GM12878 (cell line): ENCODE data around the gene PERM1. TPM values are rescaled to one million over a fixed set of nuclear protein-coding genes. Genes with fewer than 3 reads are reported as not detected.
A peak's percentile ranks its signal among the peaks of the same experiment; 100 is the strongest.

Experiments
- BHLHE40 ChIP-seq, 2 experiments: fragments of 450-650 bp in 1 of 2; IDR thresholded peaks; 2 replicates each; pipeline ENCODE4 v1.6.1; 2011 to 2017; ENCODE audit warnings: low read depth in 2 of 2, borderline replicate concordance in 1 of 2, improper control_type of control experiment in 1 of 2, low read length in 1 of 2, mild to moderate bottlenecking in 1 of 2
- CBX5 ChIP-seq: sonication (generic); IDR thresholded peaks from 2 replicates; pipeline ENCODE4 v1.6.1; 2016; ENCODE audit warnings: low read depth, moderate library complexity, mild to moderate bottlenecking, inconsistent platforms
- DPF2 ChIP-seq: fragments of 450-650 bp; IDR thresholded peaks from 2 replicates; pipeline ENCODE4 v1.6.1; 2017; ENCODE audit warnings: mild to moderate bottlenecking
- GATAD2B ChIP-seq: fragments of 450-650 bp; conservative IDR thresholded peaks from 2 replicates; pipeline ENCODE4 v1.6.1; 2017; ENCODE audit warnings: low read depth, mild to moderate bottlenecking, moderate library complexity
- IKZF2 ChIP-seq, 2 experiments: fragments of 450-650 bp; IDR thresholded peaks; 2 replicates each; pipeline ENCODE4 v1.6.1; 2017; ENCODE audit warnings: mild to moderate bottlenecking in 2 of 2, moderate library complexity in 2 of 2
- MTA3 ChIP-seq: IDR thresholded peaks from 2 replicates; pipeline ENCODE4 v1.6.1; 2012; ENCODE audit warnings: low read length, inconsistent platforms, borderline replicate concordance
- MYB ChIP-seq: fragments of 150-350 bp; IDR thresholded peaks from 2 replicates; pipeline ENCODE4 v1.6.1; 2014; ENCODE audit warnings: mild to moderate bottlenecking, low read depth, low read length, borderline replicate concordance
- PAX5 ChIP-seq: IDR thresholded peaks from 2 replicates; pipeline ENCODE4 v1.6.1; 2011; ENCODE audit warnings: low read depth, low read length, borderline replicate concordance
- POLR2AphosphoS2 ChIP-seq: IDR thresholded peaks from 2 replicates; pipeline ENCODE4 v1.6.1; 2011; ENCODE audit warnings: low read depth, mild to moderate bottlenecking, low read length, improper control_type of control experiment, moderate library complexity
- RUNX3 ChIP-seq: IDR thresholded peaks from 2 replicates; pipeline ENCODE4 v1.6.1; 2012; ENCODE audit warnings: low read length, inconsistent platforms
- SIX5 ChIP-seq: IDR thresholded peaks from 2 replicates; pipeline ENCODE4 v1.6.1; 2011; ENCODE audit warnings: mild to moderate bottlenecking, low read depth, low read length, moderate library complexity; ENCODE audit not compliant: severe bottlenecking
- TARDBP ChIP-seq: IDR thresholded peaks from 2 replicates; pipeline ENCODE4 v1.6.1; 2016; ENCODE audit warnings: borderline replicate concordance
- TCF12 ChIP-seq: IDR thresholded peaks from 2 replicates; pipeline ENCODE4 v1.6.1; 2011; ENCODE audit warnings: low read depth, mild to moderate bottlenecking, low read length
- TCF7 ChIP-seq: IDR thresholded peaks from 2 replicates; pipeline ENCODE4 v1.6.1; 2014; ENCODE audit warnings: antibody characterized with exemption, borderline replicate concordance
- YBX1 ChIP-seq: fragments of 450-650 bp; IDR thresholded peaks from 2 replicates; pipeline ENCODE4 v1.6.1; 2016; ENCODE audit warnings: antibody characterized with exemption
- ZSCAN29 ChIP-seq: fragments of 450-650 bp; IDR thresholded peaks from 2 replicates; pipeline ENCODE4 v1.6.1; 2017; ENCODE audit warnings: mild to moderate bottlenecking, moderate library complexity
- polyA plus RNA-seq, 11 experiments: library from polyadenylated mRNA; depleted of rRNA in 4 of 11; unstranded in 6 of 11; stranded (reverse) in 5 of 11; fragments of >200 nt; fragmentation: Nextera tagmentation in 4 of 11; fragmentation: Illumina TruSeq in 1 of 11; extraction: Ambion mirVana in 4 of 11; extraction: Trizol in 1 of 11; gene quantifications; 1 replicate in 1 of 11; 2 replicates in 10 of 11; pipeline versions ENCODE4 v1.2.1 to v1.2.3, GENCODE V29; 2011 to 2016; ENCODE audit warnings: inconsistent platforms in 2 of 11, missing spikeins in 2 of 11, low read depth in 1 of 11
- total RNA-seq, 4 experiments: library from RNA; depleted of rRNA in 3 of 4; stranded (reverse); fragments of >200 nt in 3 of 4; fragmentation: Illumina TruSeq in 1 of 4; extraction: Trizol in 1 of 4; gene quantifications; 2 replicates each; pipeline versions ENCODE4 v1.2.1 to v1.2.3, GENCODE V29; 2013 to 2021
- TF ChIP-seq, protein P1 (sequence below): IDR thresholded peaks from 2 replicates; pipeline ENCODE4 v1.6.1; 2012; ENCODE audit warnings: improper control_type of control experiment, low read depth, low read length; ENCODE audit not compliant: insufficient replicate concordance
- TF ChIP-seq, protein P2 (sequence below), 3 experiments: IDR thresholded peaks in 2 of 3; conservative IDR thresholded peaks in 1 of 3; 2 replicates each; pipeline ENCODE4 v1.5.1; 2011; ENCODE audit warnings: low read depth in 3 of 3, low read length in 3 of 3, mild to moderate bottlenecking in 3 of 3, control low read depth in 2 of 3, moderate library complexity in 2 of 3, inconsistent platforms in 1 of 3, mixed read lengths in 1 of 3; ENCODE audit not compliant: control insufficient read depth in 2 of 3, insufficient read depth in 1 of 3; ENCODE audit errors: extremely low read depth in 1 of 3

Gene PERM1
- total and polyA plus RNA-seq, 10 of the 15 experiments (the other 5 are each of a cell fraction or from before 2014, with no cell fraction given): not detected

DNA sequence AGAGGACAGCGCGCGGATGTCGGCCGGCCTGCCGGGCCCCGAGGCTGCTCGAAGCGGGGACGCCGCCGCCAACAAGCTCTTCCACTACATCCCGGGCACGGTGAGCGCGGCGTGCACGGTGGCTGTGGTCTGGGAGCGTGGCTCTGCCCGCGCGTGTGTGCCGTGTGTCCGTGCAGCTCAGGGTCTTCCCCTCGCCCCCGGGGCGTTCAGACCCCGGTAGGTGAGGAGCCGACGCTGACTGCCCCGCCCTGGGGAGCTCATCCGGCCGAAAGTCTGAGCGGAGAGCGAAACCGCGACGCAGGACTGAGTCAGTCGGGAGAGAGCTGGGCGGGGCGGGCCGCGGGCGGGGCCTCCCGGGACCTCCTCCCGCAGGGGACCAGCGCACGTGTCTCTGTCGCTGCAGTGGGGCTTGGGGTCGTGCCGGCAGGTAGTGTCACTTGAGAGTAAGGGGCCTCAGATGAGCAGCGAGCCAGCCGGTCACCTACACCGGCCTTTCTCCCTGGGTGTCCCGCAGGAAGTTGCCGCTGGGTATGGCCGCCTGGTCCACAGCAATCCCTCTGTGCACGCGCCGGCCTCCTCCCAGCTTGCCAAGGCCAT is 15.1 kb downstream of the PERM1 start (continued):
- TF ChIP-seq, protein P1, sequence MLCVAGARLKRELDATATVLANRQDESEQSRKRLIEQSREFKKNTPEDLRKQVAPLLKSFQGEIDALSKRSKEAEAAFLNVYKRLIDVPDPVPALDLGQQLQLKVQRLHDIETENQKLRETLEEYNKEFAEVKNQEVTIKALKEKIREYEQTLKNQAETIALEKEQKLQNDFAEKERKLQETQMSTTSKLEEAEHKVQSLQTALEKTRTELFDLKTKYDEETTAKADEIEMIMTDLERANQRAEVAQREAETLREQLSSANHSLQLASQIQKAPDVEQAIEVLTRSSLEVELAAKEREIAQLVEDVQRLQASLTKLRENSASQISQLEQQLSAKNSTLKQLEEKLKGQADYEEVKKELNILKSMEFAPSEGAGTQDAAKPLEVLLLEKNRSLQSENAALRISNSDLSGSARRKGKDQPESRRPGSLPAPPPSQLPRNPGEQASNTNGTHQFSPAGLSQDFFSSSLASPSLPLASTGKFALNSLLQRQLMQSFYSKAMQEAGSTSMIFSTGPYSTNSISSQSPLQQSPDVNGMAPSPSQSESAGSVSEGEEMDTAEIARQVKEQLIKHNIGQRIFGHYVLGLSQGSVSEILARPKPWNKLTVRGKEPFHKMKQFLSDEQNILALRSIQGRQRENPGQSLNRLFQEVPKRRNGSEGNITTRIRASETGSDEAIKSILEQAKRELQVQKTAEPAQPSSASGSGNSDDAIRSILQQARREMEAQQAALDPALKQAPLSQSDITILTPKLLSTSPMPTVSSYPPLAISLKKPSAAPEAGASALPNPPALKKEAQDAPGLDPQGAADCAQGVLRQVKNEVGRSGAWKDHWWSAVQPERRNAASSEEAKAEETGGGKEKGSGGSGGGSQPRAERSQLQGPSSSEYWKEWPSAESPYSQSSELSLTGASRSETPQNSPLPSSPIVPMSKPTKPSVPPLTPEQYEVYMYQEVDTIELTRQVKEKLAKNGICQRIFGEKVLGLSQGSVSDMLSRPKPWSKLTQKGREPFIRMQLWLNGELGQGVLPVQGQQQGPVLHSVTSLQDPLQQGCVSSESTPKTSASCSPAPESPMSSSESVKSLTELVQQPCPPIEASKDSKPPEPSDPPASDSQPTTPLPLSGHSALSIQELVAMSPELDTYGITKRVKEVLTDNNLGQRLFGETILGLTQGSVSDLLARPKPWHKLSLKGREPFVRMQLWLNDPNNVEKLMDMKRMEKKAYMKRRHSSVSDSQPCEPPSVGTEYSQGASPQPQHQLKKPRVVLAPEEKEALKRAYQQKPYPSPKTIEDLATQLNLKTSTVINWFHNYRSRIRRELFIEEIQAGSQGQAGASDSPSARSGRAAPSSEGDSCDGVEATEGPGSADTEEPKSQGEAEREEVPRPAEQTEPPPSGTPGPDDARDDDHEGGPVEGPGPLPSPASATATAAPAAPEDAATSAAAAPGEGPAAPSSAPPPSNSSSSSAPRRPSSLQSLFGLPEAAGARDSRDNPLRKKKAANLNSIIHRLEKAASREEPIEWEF: no peak
- TF ChIP-seq, protein P2, sequence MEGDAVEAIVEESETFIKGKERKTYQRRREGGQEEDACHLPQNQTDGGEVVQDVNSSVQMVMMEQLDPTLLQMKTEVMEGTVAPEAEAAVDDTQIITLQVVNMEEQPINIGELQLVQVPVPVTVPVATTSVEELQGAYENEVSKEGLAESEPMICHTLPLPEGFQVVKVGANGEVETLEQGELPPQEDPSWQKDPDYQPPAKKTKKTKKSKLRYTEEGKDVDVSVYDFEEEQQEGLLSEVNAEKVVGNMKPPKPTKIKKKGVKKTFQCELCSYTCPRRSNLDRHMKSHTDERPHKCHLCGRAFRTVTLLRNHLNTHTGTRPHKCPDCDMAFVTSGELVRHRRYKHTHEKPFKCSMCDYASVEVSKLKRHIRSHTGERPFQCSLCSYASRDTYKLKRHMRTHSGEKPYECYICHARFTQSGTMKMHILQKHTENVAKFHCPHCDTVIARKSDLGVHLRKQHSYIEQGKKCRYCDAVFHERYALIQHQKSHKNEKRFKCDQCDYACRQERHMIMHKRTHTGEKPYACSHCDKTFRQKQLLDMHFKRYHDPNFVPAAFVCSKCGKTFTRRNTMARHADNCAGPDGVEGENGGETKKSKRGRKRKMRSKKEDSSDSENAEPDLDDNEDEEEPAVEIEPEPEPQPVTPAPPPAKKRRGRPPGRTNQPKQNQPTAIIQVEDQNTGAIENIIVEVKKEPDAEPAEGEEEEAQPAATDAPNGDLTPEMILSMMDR (IDR thresholded peaks at IDR 0.05 in 2 of 3, conservative IDR thresholded peaks at IDR 0.05 in 1 of 3; ENCODE audit: control insufficient read depth in 2 of 3, extremely low read depth in 1 of 3, insufficient read depth in 1 of 3, low read depth in 3 of 3, low read length in 3 of 3): no peak
- peak; percentile 3; the same call in 1 of the 2 replicates for TF ChIP-seq TCF12
- no peak for TF ChIP-seq ZSCAN29
- no peak for TF ChIP-seq CBX5
- peak; percentile 76; the same call in 1 of the 2 replicates for TF ChIP-seq GATAD2B
- TF ChIP-seq TARDBP: no peak
- peak in 1 of 2 experiments; percentile 25; a peak in 1 of 4 replicates for TF ChIP-seq IKZF2 (IDR thresholded peaks at IDR 0.05)
- TF ChIP-seq RUNX3: peak; percentile 59
- TF ChIP-seq YBX1: no peak
- peak; percentile 77 to 91; a peak in 3 of 4 replicates for TF ChIP-seq BHLHE40 (IDR thresholded peaks at IDR 0.05; ENCODE audit: borderline replicate concordance in 1 of 2, low read depth in 2 of 2, low read length in 1 of 2)
- no peak; the same call in 1 of the 2 replicates for TF ChIP-seq POLR2AphosphoS2
- TF ChIP-seq DPF2: peak; percentile 63
- no peak for TF ChIP-seq MYB
- no peak for TF ChIP-seq PAX5
- TF ChIP-seq SIX5: no peak
- no peak for TF ChIP-seq MTA3
- no peak for TF ChIP-seq TCF7
